A673 (cell line): ENCODE data around the gene SVIL. TPM values are rescaled to one million over a fixed set of nuclear protein-coding genes. Genes with fewer than 3 reads are reported as not detected.
A peak's percentile ranks its signal among the peaks of the same experiment; 100 is the strongest.
"Not testable (repeated sequence)": the region's sequence is repeated elsewhere in the genome, so short reads cannot be mapped to it uniquely, and the experiment has no call there.

Experiments
- BruUV-seq: library from RNA; stranded (reverse); fragments of 400-500 nt; replicated peaks from 2 replicates; lab custom pipeline; 2021; lab: Mats Ljungman, UMichigan
- CTCF ChIA-PET: fragments of 300-600 bp; sonication (Branson Sonifier 250); formaldehyde crosslinking; loops from one replicate; lab custom pipeline; 2022; ENCODE audit warnings: antibody characterized with exemption; lab: Charles Lee
- POLR2A ChIA-PET: fragments of 300-600 bp; sonication (Branson Sonifier 250); formaldehyde crosslinking; loops from one replicate; lab custom pipeline; 2022; ENCODE audit warnings: antibody characterized with exemption; ENCODE audit not compliant: low non-redundant PET; lab: Charles Lee
- DNase-seq: peaks from one replicate; pipeline ENCODE4 v3.0.0-alpha.2; 2015; ENCODE audit warnings: low spot score
- H3K27ac ChIP-seq: fragments of 200-600 bp; sonication (generic); 2 replicates; pipeline ENCODE4 v1.5.1; 2016; ENCODE audit warnings: mixed run types, low read depth, mild to moderate bottlenecking, mixed read lengths, antibody characterized with exemption, low read length; ENCODE audit not compliant: poor library complexity, severe bottlenecking
- H3K27me3 ChIP-seq: fragments of 200-600 bp; sonication (generic); replicated peaks from 2 replicates; pipeline ENCODE4 v1.6.1; 2017; ENCODE audit warnings: mixed run types, low read depth, mild to moderate bottlenecking, mixed read lengths, antibody characterized with exemption, low read length; ENCODE audit not compliant: insufficient read depth, poor library complexity
- H3K36me3 ChIP-seq: fragments of 200-600 bp; sonication (generic); 2 replicates; pipeline ENCODE4 v1.6.1; 2016; ENCODE audit warnings: mixed run types, mild to moderate bottlenecking, mixed read lengths, antibody characterized with exemption, low read length; ENCODE audit not compliant: insufficient read depth, poor library complexity, severe bottlenecking
- H3K4me1 ChIP-seq: fragments of 200-600 bp; sonication (generic); 2 replicates; pipeline ENCODE4 v1.6.1; 2017; ENCODE audit warnings: mixed run types, mild to moderate bottlenecking, mixed read lengths, antibody characterized with exemption, low read length; ENCODE audit not compliant: insufficient read depth, poor library complexity, severe bottlenecking
- H3K4me3 ChIP-seq: fragments of 200-600 bp; sonication (generic); 2 replicates; pipeline ENCODE4 v1.5.1; 2016; ENCODE audit warnings: low read depth, mixed run types, mild to moderate bottlenecking, mixed read lengths, low read length; ENCODE audit not compliant: poor library complexity, severe bottlenecking
- H3K9me3 ChIP-seq: fragments of 200-600 bp; sonication (generic); 2 replicates; pipeline ENCODE4 v1.6.1; 2016; ENCODE audit warnings: mixed run types, low read depth, mild to moderate bottlenecking, mixed read lengths, antibody characterized with exemption, low read length; ENCODE audit not compliant: poor library complexity, severe bottlenecking
- CTCF ChIP-seq: fragments of 300-800, 200-600 bp; sonication (generic); conservative IDR thresholded peaks from 2 replicates; pipeline ENCODE4 v1.5.1; 2017; ENCODE audit warnings: low read depth, mild to moderate bottlenecking, antibody characterized with exemption, low read length, moderate library complexity, mixed read lengths
- EZH2 ChIP-seq: fragments of 200-600 bp; sonication (generic); IDR thresholded peaks from 2 replicates; pipeline ENCODE4 v1.6.1; 2017; ENCODE audit warnings: borderline replicate concordance, low read depth, mild to moderate bottlenecking, mixed read lengths, antibody characterized with exemption, low read length; ENCODE audit not compliant: poor library complexity, severe bottlenecking
- intact Hi-C: fragments of 100-400 bp; cut with micrococcal nuclease; formaldehyde crosslinking; loops from one replicate; pipeline ENCODE4 v1.10.0; 2022; ENCODE audit not compliant: unreplicated experiment
- total RNA-seq: library from RNA; stranded (reverse); gene quantifications from 2 replicates; pipeline ENCODE4 v1.2.3, GENCODE V29; 2021

SVIL gene
- total RNA-seq, 1 experiment from 2014 or later: 31.9 TPM

GRCh38 chr10:29617880-29618340, 16.9 kb downstream of the SVIL start:
- no peaks in the 10 kb centered on the region for H3K27me3 ChIP-seq
- no peaks in the 10 kb centered on the region for H3K36me3 ChIP-seq
- no peak overlapping the region for H3K4me3 ChIP-seq
- no peaks in the 10 kb centered on the region for H3K9me3 ChIP-seq
- ChIA-PET POLR2A (no interaction called here), CTCF (no interaction called here)
- BruUV-seq: no TSS peak
- H3K27ac ChIP-seq: peak overlapping the region; percentile 27
- DNase-seq: peak; percentile 44
- intact Hi-C loops: no loop called here
- peaks cover 43% of the 10 kb centered on the region for H3K4me1 ChIP-seq
- no peak for TF ChIP-seq EZH2
- TF ChIP-seq CTCF: no peak

GRCh38 chr10:29616542-29616941, 18.2 kb downstream of the SVIL start:
- no peak overlapping the region for H3K27ac ChIP-seq
- POLR2A ChIA-PET: no interaction called here
- no peak overlapping the region for H3K4me3 ChIP-seq
- intact Hi-C loops: no loop called here
- H3K9me3 ChIP-seq: no peaks in the 10 kb centered on the region
- no peaks in the 10 kb centered on the region for H3K27me3 ChIP-seq
- no TSS peak for BruUV-seq
- peaks cover 37% of the 10 kb centered on the region for H3K4me1 ChIP-seq
- no peaks in the 10 kb centered on the region for H3K36me3 ChIP-seq
- TF ChIP-seq CTCF (no peak), EZH2 (no peak)
- CTCF ChIA-PET: no interaction called here
- DNase-seq: no peak

GRCh38 chr10:29615195-29615594, 19.6 kb downstream of the SVIL start:
- intact Hi-C loops: no loop called here
- CTCF ChIA-PET: no interaction called here
- POLR2A ChIA-PET: no interaction called here
- H3K27ac ChIP-seq: no peak overlapping the region
- no peaks in the 10 kb centered on the region for H3K36me3 ChIP-seq
- no peak for DNase-seq
- no peaks in the 10 kb centered on the region for H3K27me3 ChIP-seq
- TF ChIP-seq EZH2 (no peak), CTCF (no peak)
- no peak overlapping the region for H3K4me3 ChIP-seq
- BruUV-seq: no TSS peak
- no peaks in the 10 kb centered on the region for H3K9me3 ChIP-seq
- H3K4me1 ChIP-seq: peaks cover 25% of the 10 kb centered on the region

- CTCF ChIA-PET, intact Hi-C loops, H3K4me3 ChIP-seq, BruUV-seq, H3K27ac ChIP-seq, H3K36me3 ChIP-seq, H3K27me3 ChIP-seq, POLR2A ChIA-PET, H3K9me3 ChIP-seq, DNase-seq: not testable (repeated sequence)
- H3K4me1 ChIP-seq: peaks cover 19% of the 10 kb centered on the region
Measured at GRCh38 chr10:29614289-29614688, 20.5 kb downstream of the SVIL start.
